HG03139 (cell line): ENCODE results near the gene FJX1.
"Not testable (repeated sequence)": the region's sequence is repeated elsewhere in the genome, so short reads cannot be mapped to it uniquely, and the experiment has no call there.

Experiments
- ATAC-seq: cut with Tn5 transposase; IDR thresholded peaks from one replicate; pipeline ENCODE4 v1.9.1; 2021; ENCODE audit not compliant: unreplicated experiment

Gene FJX1

GRCh38 chr11:35663408-35663702, 45.1 kb downstream of the FJX1 start:
- ATAC-seq, result no peak

- ATAC-seq, result no peak
These were observed 46.7 kb downstream of the FJX1 start for GRCh38 chr11:35664977-35665441.

- ATAC-seq, result no peak
These were observed 49.0 kb downstream of the FJX1 start for GRCh38 chr11:35667257-35667656.

- ATAC-seq, result not testable (repeated sequence)
These were observed 50.1 kb downstream of the FJX1 start for GRCh38 chr11:35668350-35668749.
